Measurements from ENCODE around the gene TENT5A. TPM values are rescaled to one million over a fixed set of nuclear protein-coding genes. Genes with fewer than 3 reads are reported as not detected.

TENT5A gene
- total RNA-seq, 1 donor from 2014 or later: 23.0 TPM

DNA sequence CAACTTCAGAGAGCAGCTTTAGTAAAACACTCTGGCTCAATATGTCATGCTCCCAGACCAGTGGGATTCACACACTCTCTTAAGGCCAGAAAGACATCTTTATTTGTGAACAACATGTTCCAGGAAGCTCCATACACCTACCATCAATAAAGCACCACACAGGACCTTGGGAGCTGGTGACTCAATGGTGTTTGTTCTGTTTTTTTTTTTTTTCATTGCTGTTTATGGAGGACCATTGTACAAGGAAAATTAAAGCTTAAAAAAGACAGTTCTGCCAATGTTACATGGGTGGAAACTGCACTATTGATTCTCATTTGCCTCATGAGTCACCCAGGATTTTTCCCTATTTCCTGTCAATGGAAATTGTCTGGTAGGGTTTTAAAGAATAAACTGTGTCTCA, 36.3 kb upstream of the TENT5A start:
- TF ChIP-seq, protein P1, sequence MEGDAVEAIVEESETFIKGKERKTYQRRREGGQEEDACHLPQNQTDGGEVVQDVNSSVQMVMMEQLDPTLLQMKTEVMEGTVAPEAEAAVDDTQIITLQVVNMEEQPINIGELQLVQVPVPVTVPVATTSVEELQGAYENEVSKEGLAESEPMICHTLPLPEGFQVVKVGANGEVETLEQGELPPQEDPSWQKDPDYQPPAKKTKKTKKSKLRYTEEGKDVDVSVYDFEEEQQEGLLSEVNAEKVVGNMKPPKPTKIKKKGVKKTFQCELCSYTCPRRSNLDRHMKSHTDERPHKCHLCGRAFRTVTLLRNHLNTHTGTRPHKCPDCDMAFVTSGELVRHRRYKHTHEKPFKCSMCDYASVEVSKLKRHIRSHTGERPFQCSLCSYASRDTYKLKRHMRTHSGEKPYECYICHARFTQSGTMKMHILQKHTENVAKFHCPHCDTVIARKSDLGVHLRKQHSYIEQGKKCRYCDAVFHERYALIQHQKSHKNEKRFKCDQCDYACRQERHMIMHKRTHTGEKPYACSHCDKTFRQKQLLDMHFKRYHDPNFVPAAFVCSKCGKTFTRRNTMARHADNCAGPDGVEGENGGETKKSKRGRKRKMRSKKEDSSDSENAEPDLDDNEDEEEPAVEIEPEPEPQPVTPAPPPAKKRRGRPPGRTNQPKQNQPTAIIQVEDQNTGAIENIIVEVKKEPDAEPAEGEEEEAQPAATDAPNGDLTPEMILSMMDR (conservative IDR thresholded peaks at IDR 0.05): no peak
- peaks cover 22% of the 10 kb centered on the region for H3K4me1 Mint-ChIP-seq (ENCODE audit: unreplicated experiment)
- H3K9me3 Mint-ChIP-seq: peaks cover 9% of the 10 kb centered on the region
- no peak overlapping the region for H3K4me3 Mint-ChIP-seq
- DNase-seq (ENCODE audit: extremely low spot score, unreplicated experiment): no peak
- no peaks in the 10 kb centered on the region for H3K27me3 Mint-ChIP-seq
- no peaks in the 10 kb centered on the region for H3K36me3 Mint-ChIP-seq
- H3K27ac Mint-ChIP-seq: no peak overlapping the region

DNA sequence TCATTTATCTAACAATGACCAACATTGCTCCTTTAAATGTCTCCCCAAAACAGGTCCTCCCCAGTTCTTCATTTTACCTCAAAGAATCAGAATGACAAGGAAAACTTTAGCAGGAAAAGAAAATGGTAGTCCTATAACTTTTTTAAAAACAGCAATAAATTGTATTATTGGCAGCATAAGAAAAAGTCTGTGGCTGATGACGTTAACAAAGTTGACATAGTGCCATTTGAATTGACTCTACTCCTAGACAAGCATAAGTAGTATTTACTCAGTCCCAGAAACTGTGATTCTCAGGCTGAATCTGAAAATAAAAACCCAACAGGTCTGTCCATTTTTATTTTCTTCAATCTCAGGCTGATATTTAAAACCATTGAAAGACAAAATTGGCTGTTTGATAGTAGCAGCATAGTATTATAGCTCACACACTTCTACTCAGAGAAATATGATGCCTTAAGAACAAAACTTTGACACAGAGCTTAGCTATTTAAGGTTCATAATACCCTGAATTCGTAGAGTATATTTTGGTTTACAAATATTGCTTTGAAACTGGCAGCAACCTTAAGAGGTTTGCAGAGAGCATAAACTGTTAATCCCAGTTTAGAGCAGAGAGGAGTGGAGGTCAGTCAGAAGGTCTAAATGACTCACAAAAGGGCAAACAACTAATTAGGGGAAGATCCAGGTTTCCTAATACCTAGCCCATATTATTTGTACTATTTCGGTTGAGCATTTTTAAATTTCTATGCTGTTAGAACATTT, 35.0 kb upstream of the TENT5A start:
- no peak for DNase-seq (ENCODE audit: extremely low spot score, unreplicated experiment)
- Mint-ChIP-seq H3K9me3 (peaks cover 9% of the 10 kb centered on the region), H3K4me1 (ENCODE audit: unreplicated experiment) (peaks cover 18% of the 10 kb centered on the region), H3K36me3 (no peaks in the 10 kb centered on the region), H3K27me3 (no peaks in the 10 kb centered on the region), H3K27ac (peak overlapping the region; percentile 15), H3K4me3 (no peak overlapping the region)
- TF ChIP-seq, protein P1 (conservative IDR thresholded peaks at IDR 0.05): no peak

DNA sequence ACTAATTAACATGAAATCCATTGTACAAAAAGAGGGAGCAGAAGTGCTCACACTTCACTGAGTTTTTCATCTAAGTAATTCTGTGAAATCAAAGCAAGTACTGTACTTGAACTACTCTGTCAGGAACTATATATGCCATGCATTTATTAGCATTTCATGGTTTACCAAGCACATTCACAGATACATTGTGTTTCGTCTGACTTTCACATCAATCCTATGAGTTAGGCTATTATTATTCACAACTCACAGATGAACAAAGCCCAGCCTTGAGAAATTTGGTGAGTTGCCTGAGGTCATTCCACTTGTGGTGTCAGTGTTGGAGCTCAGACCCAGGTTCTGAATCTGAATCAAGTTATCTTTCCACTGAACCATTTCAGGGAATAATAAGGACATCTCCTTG, 33.7 kb upstream of the TENT5A start:
- peaks cover 18% of the 10 kb centered on the region for H3K4me1 Mint-ChIP-seq (ENCODE audit: unreplicated experiment)
- no peak overlapping the region for H3K4me3 Mint-ChIP-seq
- TF ChIP-seq, protein P1 (conservative IDR thresholded peaks at IDR 0.05): no peak
- no peaks in the 10 kb centered on the region for H3K27me3 Mint-ChIP-seq
- no peak overlapping the region for H3K27ac Mint-ChIP-seq
- peaks cover 15% of the 10 kb centered on the region for H3K9me3 Mint-ChIP-seq
- no peak for DNase-seq (ENCODE audit: extremely low spot score, unreplicated experiment)
- H3K36me3 Mint-ChIP-seq: no peaks in the 10 kb centered on the region

DNA sequence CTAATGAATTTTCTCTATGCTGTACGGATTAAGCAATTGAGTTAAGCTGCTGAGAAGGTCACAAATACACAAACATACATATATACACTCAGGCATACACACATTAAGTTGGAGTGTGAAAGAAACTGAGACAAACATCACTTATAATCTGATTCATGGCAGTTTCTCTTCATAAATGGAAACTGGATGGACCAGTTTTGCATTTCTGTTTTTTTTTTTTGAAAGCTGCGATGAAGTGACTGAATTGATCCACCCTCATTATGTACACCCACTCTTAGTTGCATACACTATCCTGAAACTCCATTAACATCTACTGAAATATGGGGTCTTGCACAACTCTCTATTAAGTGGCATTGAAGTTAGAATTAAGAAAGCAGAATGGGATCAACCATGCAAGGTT, 32.9 kb upstream of the TENT5A start:
- Mint-ChIP-seq H3K4me1 (ENCODE audit: unreplicated experiment) (peaks cover 18% of the 10 kb centered on the region), H3K27me3 (no peaks in the 10 kb centered on the region), H3K9me3 (peaks cover 15% of the 10 kb centered on the region), H3K4me3 (peak overlapping the region; percentile 60), H3K36me3 (no peaks in the 10 kb centered on the region), H3K27ac (peak overlapping the region; percentile 67)
- TF ChIP-seq, protein P1 (conservative IDR thresholded peaks at IDR 0.05): no peak
- DNase-seq (ENCODE audit: extremely low spot score, unreplicated experiment): no peak

DNA sequence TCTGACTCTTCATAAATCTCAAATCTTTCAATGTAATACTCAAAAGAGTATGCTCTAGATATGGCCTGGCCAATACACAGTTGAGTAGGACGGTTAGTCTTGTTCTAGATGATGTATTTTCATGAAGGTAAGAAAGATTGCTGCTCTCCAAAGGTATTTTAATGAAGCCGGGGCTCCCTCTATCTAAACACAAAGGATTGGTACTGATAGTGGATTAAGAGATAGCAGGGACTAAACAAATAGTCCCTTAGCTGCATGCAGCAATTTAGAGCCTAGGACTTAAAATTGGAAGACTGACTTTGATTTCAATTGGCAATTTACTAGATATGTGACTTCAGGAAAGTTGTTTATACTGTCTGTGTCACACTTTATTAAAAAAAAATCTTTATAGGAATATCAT, 31.4 kb upstream of the TENT5A start:
- no peak overlapping the region for H3K27ac Mint-ChIP-seq
- H3K36me3 Mint-ChIP-seq: no peaks in the 10 kb centered on the region
- H3K27me3 Mint-ChIP-seq: no peaks in the 10 kb centered on the region
- TF ChIP-seq, protein P1 (conservative IDR thresholded peaks at IDR 0.05): no peak
- H3K4me1 Mint-ChIP-seq (ENCODE audit: unreplicated experiment): peaks cover 18% of the 10 kb centered on the region
- no peak for DNase-seq (ENCODE audit: extremely low spot score, unreplicated experiment)
- H3K4me3 Mint-ChIP-seq: no peak overlapping the region
- peaks cover 15% of the 10 kb centered on the region for H3K9me3 Mint-ChIP-seq

Measured in type B pancreatic cell (in vitro differentiated cells).